Neutrophil (primary cell): ENCODE measurements around the gene ARG2.

Experiments
- H3K27ac ChIP-seq: fragments of 200-600 bp; sonication (generic); 2 replicates; pipeline ENCODE4 v1.5.1; 2016; ENCODE audit warnings: mild to moderate bottlenecking, moderate library complexity
- H3K27me3 ChIP-seq: fragments of 200-600 bp; sonication (generic); 2 replicates; pipeline ENCODE4 v1.6.0; 2016; ENCODE audit warnings: mild to moderate bottlenecking
- H3K36me3 ChIP-seq: fragments of 200-600 bp; sonication (generic); 2 replicates; pipeline ENCODE4 v1.5.1; 2017
- H3K4me1 ChIP-seq, 2 experiments: fragments of 200-600 bp in 1 of 2; sonication (generic) in 1 of 2; 1 replicate in 1 of 2; 2 replicates in 1 of 2; pipeline versions ENCODE4 v1.5.1 to v1.6.1; 2013 to 2016; ENCODE audit warnings: low read depth in 1 of 2, low read length in 1 of 2, mild to moderate bottlenecking in 1 of 2, moderate library complexity in 1 of 2; ENCODE audit not compliant: control insufficient read depth in 1 of 2, insufficient read depth in 1 of 2
- H3K4me3 ChIP-seq, 2 experiments: fragments of 200-600 bp in 1 of 2; sonication (generic) in 1 of 2; 1 replicate in 1 of 2; 2 replicates in 1 of 2; pipeline ENCODE4 v1.5.1; 2013 to 2016; ENCODE audit warnings: low read depth in 1 of 2, low read length in 1 of 2, mild to moderate bottlenecking in 1 of 2, moderate library complexity in 1 of 2
- H3K9me3 ChIP-seq: fragments of 200-600 bp; sonication (generic); 2 replicates; pipeline ENCODE4 v1.5.1; 2016
- CTCF ChIP-seq: fragments of 200-600 bp; sonication (generic); IDR thresholded peaks from 2 replicates; pipeline ENCODE4 v1.5.1; 2016; ENCODE audit warnings: antibody characterized with exemption

The ARG2 gene

GRCh38 chr14:67674480-67675218 is 54.9 kb downstream of the ARG2 start, which contains the start of gene VTI1B:
VTI1B (minus strand) TSS chr14:67674632; CDS start chr14:67674489, 143 bp downstream.
- TF ChIP-seq CTCF = no peak
- Histone ChIP-seq H3K4me1 (peaks cover 22 to 24% of the 10 kb centered on the region in 2 experiments), H3K27me3 (no peaks in the 10 kb centered on the region), H3K9me3 (no peaks in the 10 kb centered on the region), H3K4me3 (peak within 1 kb of the TSS; percentile 85 to 91), H3K27ac (peak within 1 kb of the TSS; percentile 91), H3K36me3 (peaks cover 4% of the 10 kb centered on the region)

GRCh38 chr14:67675219-67675582 is 55.5 kb downstream of the ARG2 start:
- Histone ChIP-seq H3K9me3 (no peaks in the 10 kb centered on the region), H3K36me3 (peaks cover 4% of the 10 kb centered on the region), H3K4me3 (peak overlapping the region; percentile 85 to 91), H3K27me3 (no peaks in the 10 kb centered on the region), H3K27ac (peak overlapping the region; percentile 91), H3K4me1 (peaks cover 22 to 24% of the 10 kb centered on the region in 2 experiments)
- no peak for TF ChIP-seq CTCF

- Histone ChIP-seq H3K4me3 (no peak overlapping the region), H3K27ac (no peak overlapping the region), H3K36me3 (peaks cover 4% of the 10 kb centered on the region), H3K4me1 (peaks cover 14% of the 10 kb centered on the region in 2 experiments), H3K27me3 (no peaks in the 10 kb centered on the region), H3K9me3 (no peaks in the 10 kb centered on the region)
- no peak for TF ChIP-seq CTCF
Measured at GRCh38 chr14:67679006-67679405, 59.3 kb downstream of the ARG2 start.

- H3K27ac ChIP-seq = no peak overlapping the region
- no peak overlapping the region for H3K4me3 ChIP-seq
- no peaks in the 10 kb centered on the region for H3K9me3 ChIP-seq
- peaks cover 10% of the 10 kb centered on the region in 2 experiments for H3K4me1 ChIP-seq
- peaks cover 4% of the 10 kb centered on the region for H3K36me3 ChIP-seq
- no peak for TF ChIP-seq CTCF
- H3K27me3 ChIP-seq = no peaks in the 10 kb centered on the region
Measured at GRCh38 chr14:67680121-67680602, 60.4 kb downstream of the ARG2 start.

GRCh38 chr14:67680941-67681340 is 61.2 kb downstream of the ARG2 start:
- Histone ChIP-seq H3K4me1 (peaks cover 5 to 7% of the 10 kb centered on the region in 2 experiments), H3K9me3 (no peaks in the 10 kb centered on the region), H3K4me3 (no peak overlapping the region), H3K36me3 (peaks cover 4% of the 10 kb centered on the region), H3K27ac (no peak overlapping the region), H3K27me3 (no peaks in the 10 kb centered on the region)
- TF ChIP-seq CTCF = no peak
